Astrocyte (in vitro differentiated cells and primary cell): ENCODE measurements around the gene PNKP. TPM values are rescaled to one million over a fixed set of nuclear protein-coding genes. Genes with fewer than 3 reads are reported as not detected.

ENCODE experiments used
- DNase-seq: peaks from one replicate; pipeline ENCODE4 v3.0.0-alpha.2; 2010; ENCODE audit warnings: low read depth
- FAIRE-seq: peaks from 2 replicates; lab custom pipeline; 2011; peaks lifted over from hg19 to GRCh38; lab: Jason Lieb, UNC
- H2AFZ ChIP-seq: 2 replicates; pipeline ENCODE4 v1.6.0; 2012; ENCODE audit warnings: low read depth, low read length, inconsistent platforms
- H3K27ac ChIP-seq: 2 replicates; pipeline ENCODE4 v1.5.1; 2011; ENCODE audit warnings: low read depth, low read length, inconsistent platforms
- H3K27me3 ChIP-seq: 2 replicates; pipeline ENCODE4 v1.6.0; 2011; ENCODE audit warnings: low read length, inconsistent platforms; ENCODE audit not compliant: insufficient read depth
- H3K36me3 ChIP-seq: 2 replicates; pipeline ENCODE4 v1.5.1; 2011; ENCODE audit warnings: low read length, inconsistent platforms; ENCODE audit not compliant: insufficient read depth
- H3K4me1 ChIP-seq: 2 replicates; pipeline ENCODE4 v1.5.1; 2011; ENCODE audit warnings: low read length, inconsistent platforms; ENCODE audit not compliant: insufficient read depth
- H3K4me2 ChIP-seq: 2 replicates; pipeline ENCODE4 v1.6.0; 2012; ENCODE audit warnings: low read length, inconsistent platforms
- H3K4me3 ChIP-seq: 2 replicates; pipeline ENCODE4 v1.5.1; 2011; ENCODE audit warnings: low read depth, mild to moderate bottlenecking, low read length, inconsistent platforms; ENCODE audit not compliant: insufficient read depth
- H3K79me2 ChIP-seq: 2 replicates; pipeline ENCODE4 v1.6.0; 2012; ENCODE audit warnings: mild to moderate bottlenecking, low read length, inconsistent platforms; ENCODE audit not compliant: insufficient read depth
- H3K9ac ChIP-seq: 2 replicates; pipeline ENCODE4 v1.6.0; 2012; ENCODE audit warnings: mild to moderate bottlenecking, low read length, inconsistent platforms
- H3K9me3 ChIP-seq: 2 replicates; pipeline ENCODE4 v1.5.1; 2012; ENCODE audit warnings: low read depth, mild to moderate bottlenecking, low read length, inconsistent platforms; ENCODE audit not compliant: insufficient read depth
- H4K20me1 ChIP-seq: 2 replicates; pipeline ENCODE4 v1.6.0; 2012; ENCODE audit warnings: low read length, inconsistent platforms; ENCODE audit not compliant: insufficient read depth
- H3K27ac Mint-ChIP-seq: one replicate; pipeline ENCODE4 v1.8.0; 2021; ENCODE audit warnings: mild to moderate bottlenecking, mixed read lengths; ENCODE audit not compliant: unreplicated experiment
- H3K27me3 Mint-ChIP-seq: one replicate; pipeline ENCODE4 v1.8.0; 2021; ENCODE audit warnings: low read depth, mixed read lengths; ENCODE audit not compliant: unreplicated experiment
- H3K36me3 Mint-ChIP-seq: one replicate; pipeline ENCODE4 v1.8.0; 2021; ENCODE audit warnings: low read depth, mixed read lengths; ENCODE audit not compliant: unreplicated experiment
- H3K4me1 Mint-ChIP-seq: one replicate; pipeline ENCODE4 v1.8.0; 2021; ENCODE audit warnings: low read depth, mixed read lengths; ENCODE audit not compliant: unreplicated experiment
- H3K4me3 Mint-ChIP-seq: one replicate; pipeline ENCODE4 v1.8.0; 2021; ENCODE audit warnings: mild to moderate bottlenecking, moderate library complexity, mixed read lengths; ENCODE audit not compliant: unreplicated experiment
- H3K9me3 Mint-ChIP-seq: one replicate; pipeline ENCODE4 v1.8.0; 2021; ENCODE audit warnings: mild to moderate bottlenecking, mixed read lengths; ENCODE audit not compliant: unreplicated experiment
- CTCF ChIP-seq: IDR thresholded peaks from 2 replicates; pipeline ENCODE4 v1.5.1; 2011; ENCODE audit warnings: low read depth, mild to moderate bottlenecking, inconsistent platforms, low read length, moderate library complexity; ENCODE audit not compliant: insufficient read depth
- EZH2 ChIP-seq: IDR thresholded peaks from 2 replicates; pipeline ENCODE4 v1.6.1; 2012; ENCODE audit warnings: mild to moderate bottlenecking, low read length, inconsistent platforms; ENCODE audit not compliant: insufficient read depth
- total RNA-seq: library from RNA; stranded (reverse); gene quantifications from 2 replicates; pipeline ENCODE4 v1.2.1, GENCODE V29; 2021

PNKP gene
- total RNA-seq, 1 donor from 2014 or later: 54.8 TPM

GRCh38 chr19:49891393-49891792 is 24.0 kb upstream of the PNKP start:
- Histone ChIP-seq H3K4me1 (peaks cover 3% of the 10 kb centered on the region), H2AFZ (no peak overlapping the region), H4K20me1 (no peaks in the 10 kb centered on the region), H3K27me3 (no peaks in the 10 kb centered on the region), H3K27ac (no peak overlapping the region), H3K9ac (no peak overlapping the region), H3K79me2 (no peaks in the 10 kb centered on the region), H3K9me3 (peaks cover 7% of the 10 kb centered on the region), H3K4me2 (no peak overlapping the region), H3K4me3 (no peak overlapping the region), H3K36me3 (no peaks in the 10 kb centered on the region)
- H3K27me3 Mint-ChIP-seq: peaks cover 33% of the 10 kb centered on the region
- FAIRE-seq: no peak
- H3K27ac Mint-ChIP-seq: no peak overlapping the region
- TF ChIP-seq CTCF (no peak), EZH2 (no peak)
- H3K36me3 Mint-ChIP-seq: peaks cover 3% of the 10 kb centered on the region
- H3K9me3 Mint-ChIP-seq: no peaks in the 10 kb centered on the region
- no peak overlapping the region for H3K4me3 Mint-ChIP-seq
- no peak for DNase-seq
- H3K4me1 Mint-ChIP-seq: no peaks in the 10 kb centered on the region

GRCh38 chr19:49890349-49891311 is 23.3 kb upstream of the PNKP start:
- Mint-ChIP-seq H3K9me3 (no peaks in the 10 kb centered on the region), H3K27me3 (peaks cover 30% of the 10 kb centered on the region), H3K27ac (no peak overlapping the region), H3K4me1 (no peaks in the 10 kb centered on the region), H3K4me3 (peak overlapping the region; percentile 29), H3K36me3 (peaks cover 3% of the 10 kb centered on the region)
- Histone ChIP-seq H2AFZ (peak overlapping the region; percentile 66), H3K4me1 (peaks cover 3% of the 10 kb centered on the region), H3K4me3 (peak overlapping the region; percentile 19), H4K20me1 (no peaks in the 10 kb centered on the region), H3K36me3 (no peaks in the 10 kb centered on the region), H3K79me2 (no peaks in the 10 kb centered on the region), H3K27ac (no peak overlapping the region), H3K4me2 (peak overlapping the region; percentile 62), H3K9ac (no peak overlapping the region), H3K27me3 (no peaks in the 10 kb centered on the region), H3K9me3 (peaks cover 7% of the 10 kb centered on the region)
- FAIRE-seq (no peak), DNase-seq (no peak)
- TF ChIP-seq CTCF (no peak), EZH2 (no peak)
